Activated CD4-positive, CD25-positive, alpha-beta regulatory T cell treated with anti-CD3 and anti-CD28 coated beads, Interleukin-2, amount 50 U/mL, for 72 hours (primary cell): ENCODE results near the gene SEMA4D.

Experiments
- DNase-seq: peaks from one replicate; pipeline ENCODE4 v3.0.0; 2021

Gene SEMA4D

GRCh38 chr9:89528540-89528939 is 30.6 kb upstream of the SEMA4D start:
- no peak for DNase-seq

GRCh38 chr9:89528131-89528530 is 30.2 kb upstream of the SEMA4D start:
- DNase-seq = no peak

GRCh38 chr9:89527084-89527483 is 29.2 kb upstream of the SEMA4D start:
- DNase-seq = no peak

DNA sequence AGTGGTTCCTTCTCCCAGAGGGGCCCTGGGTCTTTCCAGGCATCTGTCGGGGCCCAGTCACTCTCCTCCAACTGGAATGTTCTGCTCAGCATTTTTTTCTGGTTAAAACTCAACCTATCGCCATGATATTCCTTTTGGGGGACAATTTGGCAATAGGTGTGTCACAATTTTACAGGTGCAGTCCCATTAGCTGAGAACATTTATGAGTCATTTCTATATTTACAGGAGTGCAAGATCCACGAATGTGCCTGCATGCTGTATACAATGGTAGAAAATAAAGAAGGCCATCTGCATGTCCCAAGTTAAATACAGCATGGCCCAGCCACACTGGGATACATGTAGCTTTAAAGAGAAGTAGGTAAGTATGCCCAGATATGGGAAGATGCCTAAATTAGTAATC is 28.8 kb upstream of the SEMA4D start:
- DNase-seq = no peak

DNA sequence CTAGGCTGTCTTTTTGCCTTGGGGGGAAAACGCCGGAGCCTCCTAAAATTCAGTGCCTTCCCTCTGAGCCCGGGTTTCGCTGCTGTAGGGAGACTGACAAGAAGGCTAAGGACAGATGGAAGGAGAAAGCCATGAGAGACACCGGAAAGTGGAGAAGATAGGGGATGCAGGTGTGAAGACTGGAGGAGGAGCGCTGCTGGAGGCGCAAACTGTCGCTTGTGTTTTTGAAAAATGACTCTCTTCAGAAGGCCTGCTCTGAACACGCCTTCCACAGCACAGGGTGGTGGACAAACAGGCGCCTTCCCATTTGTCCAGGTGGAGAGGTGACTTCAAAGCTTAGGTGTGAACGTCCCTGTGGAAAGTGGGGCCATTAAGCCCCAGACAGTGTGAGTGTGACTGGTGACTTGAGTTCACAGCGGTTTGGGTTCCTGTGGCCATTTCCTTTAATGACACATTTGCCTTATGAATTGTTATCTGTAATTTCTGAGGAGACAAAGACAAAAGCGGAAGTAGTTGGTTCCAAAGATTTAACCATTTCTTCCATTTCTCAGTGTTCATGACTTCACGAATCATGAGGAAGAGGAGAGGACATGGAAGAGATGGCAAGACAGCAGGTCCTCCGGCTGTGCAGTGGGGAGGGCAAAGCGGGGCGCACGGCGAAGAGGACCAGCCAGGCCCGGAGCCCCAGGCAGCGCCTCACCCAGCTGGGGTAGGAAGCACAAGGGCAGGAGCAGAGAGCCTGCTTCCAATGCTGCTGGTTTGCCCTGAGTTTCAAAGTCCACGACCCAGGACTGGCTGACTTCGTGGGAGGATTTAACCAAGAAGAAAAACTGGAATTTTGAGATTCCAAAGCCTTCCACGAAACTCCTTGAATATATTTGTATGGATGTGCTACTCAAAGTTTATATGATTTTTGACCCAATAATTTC is 27.8 kb upstream of the SEMA4D start:
- DNase-seq = no peak

GRCh38 chr9:89524963-89525362 is 27.1 kb upstream of the SEMA4D start:
- DNase-seq = no peak

- no peak for DNase-seq
These were observed 26.0 kb upstream of the SEMA4D start for GRCh38 chr9:89523948-89524347.

- no peak for DNase-seq
These were observed 25.0 kb upstream of the SEMA4D start for GRCh38 chr9:89522959-89523285.

DNA sequence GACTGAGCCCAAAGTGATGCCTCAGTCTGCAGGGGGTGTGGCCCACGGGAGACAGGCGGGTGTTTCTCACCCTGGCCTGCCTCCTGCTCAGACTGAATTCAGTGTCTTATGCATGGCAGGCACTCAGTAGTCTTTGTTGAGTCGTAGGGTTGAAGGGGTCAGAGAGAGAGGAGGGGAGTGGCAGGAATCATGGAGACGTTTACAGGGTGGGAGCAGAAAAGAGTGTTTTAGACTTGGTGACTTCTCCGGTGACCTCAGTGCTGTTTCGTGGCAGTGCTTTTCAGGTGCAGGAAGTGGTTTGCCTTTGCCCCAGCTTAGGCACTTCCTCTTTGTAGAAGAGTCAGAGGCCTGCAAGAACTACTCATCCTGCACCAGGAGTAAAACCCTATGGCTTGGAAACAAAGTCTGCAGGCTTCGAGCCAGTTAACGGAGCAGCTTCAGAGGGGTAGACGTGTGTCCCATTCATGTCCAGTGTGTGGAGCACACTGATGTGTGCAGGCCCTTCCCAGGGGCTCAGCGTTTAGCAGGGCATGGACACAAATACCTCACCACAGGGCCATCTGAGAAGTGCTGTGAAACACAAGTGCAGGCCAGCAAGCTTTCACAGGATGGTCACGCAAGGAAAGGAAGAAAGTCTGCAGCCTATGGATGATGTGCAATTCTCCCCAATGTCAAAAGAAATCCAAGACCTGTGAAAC is 24.5 kb upstream of the SEMA4D start:
- DNase-seq = peak; percentile 61

DNA sequence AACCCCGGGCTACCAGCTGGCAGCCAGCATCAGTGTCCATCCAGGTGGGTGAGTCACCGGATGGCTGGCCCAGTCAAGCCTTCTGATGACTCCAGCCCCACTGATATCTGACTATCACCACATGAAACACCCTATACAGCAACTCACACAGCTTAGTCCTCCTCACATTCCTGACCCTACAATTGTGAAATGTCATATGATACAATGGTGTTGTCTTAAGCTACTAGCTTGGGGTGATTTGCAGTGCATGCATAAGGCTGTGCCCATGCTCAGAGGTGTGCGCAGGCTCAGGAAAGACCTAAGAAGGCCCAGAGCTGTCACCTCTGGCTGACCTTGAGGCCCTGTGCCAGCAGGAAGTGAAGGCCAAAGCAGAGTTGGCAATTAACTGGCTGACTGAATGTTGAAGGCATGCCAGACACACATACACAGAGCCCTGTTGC is 21.5 kb upstream of the SEMA4D start:
- DNase-seq = no peak

DNA sequence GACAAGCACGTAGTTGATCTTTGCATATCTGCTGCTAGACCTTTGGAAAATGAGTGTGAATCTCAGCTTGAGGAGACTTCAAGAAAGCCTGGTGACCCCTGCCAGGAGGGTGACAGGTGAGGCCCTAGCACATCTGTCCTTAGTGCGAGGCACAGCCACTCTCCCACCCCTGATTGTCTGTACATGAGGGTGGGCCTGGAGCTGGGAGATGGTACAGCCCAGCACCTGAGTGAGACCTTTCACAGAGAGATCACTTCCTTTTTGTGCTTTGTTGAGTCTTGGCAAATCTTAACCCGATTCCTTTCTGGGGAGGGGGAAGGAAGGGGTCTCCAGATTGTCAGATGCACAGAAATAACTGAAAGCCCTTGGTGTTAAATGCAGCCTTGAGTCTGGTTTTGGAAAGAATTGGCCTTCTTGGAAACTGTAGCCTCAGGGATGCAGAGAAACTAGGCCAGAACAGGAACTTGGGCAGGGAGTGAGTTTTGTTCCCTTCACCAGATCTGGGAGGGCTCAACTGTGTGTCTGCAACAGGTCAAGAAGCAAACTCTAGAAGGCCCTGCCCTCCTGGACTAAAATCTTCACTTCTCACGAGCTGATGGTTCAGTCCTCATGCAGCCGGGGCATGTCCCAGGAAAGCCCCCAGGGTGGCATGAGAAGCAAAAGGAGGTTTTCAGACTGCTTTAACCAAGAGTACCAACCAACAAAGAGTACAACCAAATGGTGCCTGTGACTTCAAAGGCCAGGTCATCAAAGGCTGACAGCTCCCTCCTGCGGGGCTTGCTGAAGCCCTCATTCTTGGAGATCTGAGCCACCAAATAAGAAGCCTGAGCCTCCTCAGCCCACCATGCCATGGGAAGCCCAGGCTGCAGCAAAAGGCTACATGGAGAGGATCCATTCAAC is 20.8 kb upstream of the SEMA4D start:
- DNase-seq = no peak

DNA sequence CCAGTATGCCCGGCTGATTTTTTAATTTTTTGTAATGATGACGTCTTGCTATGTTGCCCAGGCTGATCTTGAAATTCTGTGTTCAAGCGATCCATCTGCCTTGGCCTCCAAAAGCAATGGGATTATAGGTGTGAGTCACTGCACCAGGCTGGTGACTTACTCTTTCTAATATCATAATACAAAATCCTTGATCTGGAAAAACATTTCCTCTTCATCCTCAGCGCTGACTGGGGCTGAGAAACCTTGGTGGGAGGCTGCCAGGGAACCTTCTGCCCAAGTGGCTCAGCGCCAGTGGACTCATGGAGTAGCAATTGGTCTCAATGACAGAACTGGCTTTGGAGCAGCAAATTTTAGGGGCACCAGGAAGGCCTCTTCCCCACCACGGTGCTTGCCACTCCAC is 17.5 kb upstream of the SEMA4D start:
- DNase-seq = no peak

DNA sequence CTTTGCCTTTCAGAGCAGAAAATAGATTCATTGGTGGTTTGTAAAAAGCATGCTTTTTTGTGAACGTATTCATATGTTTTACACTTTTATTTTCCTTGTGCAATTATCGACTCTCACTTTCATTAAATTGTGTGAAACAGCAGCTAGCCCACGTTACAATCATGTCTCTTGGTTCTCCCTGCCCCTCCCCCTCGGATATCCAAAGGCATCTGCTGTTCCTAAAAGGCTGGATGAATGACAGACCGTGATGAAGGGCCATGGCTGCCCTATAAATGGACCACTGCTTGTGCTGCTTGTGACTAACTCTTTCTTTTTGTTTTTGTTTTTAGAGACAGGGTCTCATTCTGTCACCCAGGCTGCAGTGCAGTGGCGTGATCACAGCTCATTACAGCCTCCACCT is 17.0 kb upstream of the SEMA4D start:
- DNase-seq = no peak

DNA sequence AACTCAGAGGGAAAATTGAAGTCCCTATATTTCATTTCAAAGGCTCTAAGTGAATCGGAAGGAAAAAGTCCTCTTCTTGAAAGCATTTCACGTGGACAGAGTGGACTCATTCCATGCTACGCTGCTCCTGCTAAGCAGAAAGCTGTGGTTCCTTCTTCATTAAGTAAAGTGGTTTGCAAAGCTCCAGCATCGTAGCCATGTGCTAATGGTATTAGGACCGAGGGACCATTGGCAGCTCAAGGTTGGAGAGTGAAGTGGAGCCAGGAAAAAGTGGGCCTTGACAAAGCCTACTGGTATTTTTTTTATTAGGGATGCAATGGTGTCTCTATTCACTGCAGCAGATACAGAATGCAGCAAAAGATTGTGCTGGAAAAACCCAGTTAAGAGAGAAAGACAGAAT is 16.4 kb upstream of the SEMA4D start:
- DNase-seq = no peak

GRCh38 chr9:89513837-89514236 is 15.9 kb upstream of the SEMA4D start:
- DNase-seq = no peak

DNA sequence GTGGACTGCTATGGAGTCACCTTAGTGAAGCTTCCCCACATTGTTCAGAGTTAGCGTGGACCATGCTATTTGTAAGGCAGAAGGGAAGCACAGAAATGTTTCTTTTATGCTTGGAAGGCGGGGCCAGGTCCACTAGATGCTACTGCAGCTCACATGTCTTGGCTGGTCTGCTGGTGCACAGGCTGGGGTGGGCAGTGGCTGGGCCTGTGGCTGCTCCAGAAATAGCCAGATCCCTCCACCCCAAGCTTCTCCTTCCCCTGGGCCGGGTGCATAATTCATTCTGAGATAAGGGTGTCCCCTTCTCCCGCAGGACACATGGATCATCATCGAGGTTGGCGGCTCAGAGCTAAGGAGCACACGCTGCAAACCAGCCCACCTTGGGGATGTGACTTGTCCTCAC is 14.5 kb upstream of the SEMA4D start:
- DNase-seq = no peak

- no peak for DNase-seq
These were observed 11.2 kb upstream of the SEMA4D start for GRCh38 chr9:89508951-89509615.

GRCh38 chr9:89505911-89506310 is 8.0 kb upstream of the SEMA4D start:
- no peak for DNase-seq

GRCh38 chr9:89505048-89505447 is 7.1 kb upstream of the SEMA4D start:
- DNase-seq = no peak

DNA sequence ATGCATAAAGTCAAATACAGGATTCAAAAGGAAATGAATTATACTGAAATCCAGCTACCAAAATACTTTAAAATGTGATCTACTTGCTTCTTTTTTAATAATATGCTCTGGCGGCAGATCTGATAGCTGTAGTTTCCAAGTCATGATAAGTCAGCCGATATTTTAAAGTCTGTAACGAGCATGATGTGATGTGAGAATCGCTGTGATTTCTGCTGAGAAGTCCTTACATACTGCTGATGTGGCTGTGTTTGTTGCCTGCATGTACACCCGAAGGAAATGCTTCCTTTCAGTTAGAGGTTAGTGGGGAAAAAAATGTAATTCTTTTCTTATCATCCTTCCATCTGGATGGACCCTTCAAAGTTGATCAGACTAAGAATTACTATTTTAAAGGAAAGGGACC is 4.8 kb upstream of the SEMA4D start:
- no peak for DNase-seq

GRCh38 chr9:89502038-89502601 is 4.2 kb upstream of the SEMA4D start:
- DNase-seq = no peak

DNA sequence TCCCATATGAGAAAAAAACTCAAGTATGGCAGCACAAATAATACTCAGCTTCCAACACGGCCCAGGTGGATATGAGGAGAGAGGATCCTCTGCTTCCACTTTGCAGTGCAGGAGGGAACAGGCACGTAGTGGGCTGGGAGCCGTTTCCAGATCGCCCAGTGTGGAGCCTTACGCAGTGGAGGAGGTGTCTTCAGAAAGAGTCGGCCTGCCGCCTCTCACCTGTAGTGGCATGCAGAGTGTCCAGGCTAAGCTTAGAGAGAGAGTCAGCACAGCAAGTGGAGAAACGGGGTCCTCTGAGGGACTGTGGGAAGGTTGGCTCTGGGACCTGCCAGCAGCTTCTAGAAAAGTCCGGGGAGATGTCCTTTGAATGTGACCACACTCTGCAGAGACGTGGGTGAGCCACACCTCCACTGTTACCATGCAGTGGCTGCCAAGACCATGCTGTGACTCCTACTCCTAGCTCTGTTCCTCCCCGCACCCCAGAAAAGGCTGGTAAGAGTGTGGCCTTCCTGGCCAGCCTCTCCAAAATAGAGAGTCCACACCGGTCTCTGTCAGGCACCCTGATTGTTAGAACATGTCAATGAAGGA is 3.5 kb upstream of the SEMA4D start:
- no peak for DNase-seq
